Stimulated activated CD4-positive, alpha-beta T cell treated with anti-CD3 and anti-CD28 coated beads, Interleukin-1b, Interleukin-23, amount 100 ng/mL, for 1 hour (primary cell): ENCODE results near the gene SCFD1.
A peak's percentile ranks its signal among the peaks of the same experiment; 100 is the strongest.
"Not testable (repeated sequence)": the region's sequence is repeated elsewhere in the genome, so short reads cannot be mapped to it uniquely, and the experiment has no call there.

Source experiments
- DNase-seq, 2 donors: peaks; one replicate each; pipeline ENCODE4 v3.0.0-alpha.2; 2020; ENCODE audit warnings: low read depth in 2 of 2

The SCFD1 gene

GRCh38 chr14:30621940-30622830 is at the start of gene SCFD1:
Gene SCFD1, plus strand, starts transcription at chr14:30622319. Its CDS starts 20 bp downstream, at chr14:30622339.
- DNase-seq, result peak; percentile 73 to 86

DNA sequence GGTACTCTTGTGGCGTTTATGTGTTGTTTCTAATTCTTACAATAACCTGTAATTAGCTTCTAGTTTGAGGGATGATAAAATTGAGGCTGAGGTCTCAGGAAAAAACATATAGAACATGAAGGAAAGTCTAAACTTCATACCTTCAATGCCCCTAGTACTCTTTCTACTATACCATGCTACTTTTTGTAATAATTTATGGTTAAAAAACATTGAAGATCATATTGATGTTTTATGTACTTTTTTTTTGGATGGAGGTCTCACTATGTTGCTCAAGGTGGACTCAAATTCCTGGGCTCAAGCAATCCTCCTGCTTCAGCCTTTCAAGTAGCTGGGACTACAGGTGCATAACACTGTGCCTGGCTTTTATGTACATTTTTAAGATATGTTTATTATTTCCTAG is 49.3 kb upstream of the SCFD1 start:
- DNase-seq, result no peak

DNA sequence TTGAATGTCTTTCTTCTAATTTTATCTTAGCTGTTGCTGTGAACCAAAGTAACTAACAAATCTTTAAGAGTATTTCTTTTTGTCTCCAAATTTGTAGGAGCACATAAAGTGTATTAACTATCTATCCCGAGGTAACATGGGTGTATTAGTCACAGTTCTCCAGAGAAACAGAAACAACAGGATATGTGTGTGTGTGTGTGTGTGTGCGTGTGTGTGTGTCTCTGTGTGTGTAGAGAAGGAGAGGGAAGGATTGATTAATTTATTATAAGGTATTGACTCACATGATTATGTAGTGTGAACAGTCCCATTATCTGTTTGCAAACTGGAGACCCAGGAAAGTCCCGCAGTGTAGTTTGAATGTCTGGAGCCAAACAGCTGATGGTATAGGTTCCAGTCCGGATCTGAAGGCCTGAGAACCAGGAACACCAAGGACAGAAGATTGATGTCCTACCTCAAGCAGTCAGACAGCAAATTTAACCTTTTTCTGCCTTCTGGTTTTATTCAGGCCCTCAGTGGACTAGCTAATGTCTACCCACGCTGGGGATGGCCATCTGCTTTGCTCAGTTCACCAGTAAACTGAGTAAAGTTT is 48.8 kb upstream of the SCFD1 start:
- DNase-seq, result no peak

DNA sequence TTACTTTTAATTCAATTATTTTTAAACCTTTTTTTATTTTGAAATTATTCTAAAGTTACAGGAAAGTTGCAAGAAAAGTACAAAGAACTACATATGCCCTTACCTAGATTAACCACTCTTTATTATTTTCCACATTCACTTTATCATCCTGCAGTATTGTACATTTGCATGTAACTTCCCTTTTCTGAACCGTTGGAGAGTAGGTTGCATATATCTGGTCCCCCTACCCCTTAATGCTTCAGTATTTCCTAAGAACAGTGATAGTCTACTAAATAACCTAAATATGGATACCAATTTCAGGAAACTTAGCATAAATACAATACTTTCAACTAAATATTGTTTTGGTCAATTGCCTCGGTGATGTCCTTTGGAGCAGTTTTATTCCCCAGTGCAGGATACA is 48.2 kb upstream of the SCFD1 start:
- no peak for DNase-seq

GRCh38 chr14:30574777-30575176 is 47.3 kb upstream of the SCFD1 start:
- DNase-seq, result not testable (repeated sequence)

GRCh38 chr14:30576333-30576732 is 45.8 kb upstream of the SCFD1 start:
- not testable (repeated sequence) for DNase-seq

DNA sequence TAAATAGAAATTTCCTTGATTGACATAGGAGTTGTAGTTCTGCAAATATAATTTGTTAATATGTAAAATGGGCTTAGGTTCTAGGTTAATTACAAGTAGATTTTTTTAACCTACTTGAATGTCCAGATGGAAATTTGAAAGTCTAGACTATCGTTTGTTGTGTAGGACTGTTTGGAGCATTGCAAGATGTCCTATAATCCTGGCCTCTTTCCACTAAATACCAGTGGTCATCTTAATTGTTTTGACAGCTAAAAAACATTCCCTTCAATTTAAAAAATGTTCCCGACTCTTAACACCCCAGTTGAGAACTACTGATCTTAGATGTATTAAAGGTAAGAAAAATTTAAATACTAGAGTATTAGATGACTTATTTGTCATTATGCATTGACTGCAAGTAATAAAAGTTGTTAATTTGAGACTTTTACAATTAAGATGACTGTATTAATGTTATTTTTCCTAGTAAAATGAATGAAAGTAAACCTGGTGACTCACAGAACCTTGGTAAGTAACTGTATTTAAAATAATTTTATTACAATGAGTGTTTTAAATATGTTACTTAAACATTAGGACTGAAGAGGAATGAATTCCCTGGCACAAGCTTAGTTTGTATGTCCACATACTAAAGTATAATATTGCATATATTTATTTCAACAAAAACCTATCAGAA is 41.4 kb upstream of the SCFD1 start:
- no peak for DNase-seq

DNA sequence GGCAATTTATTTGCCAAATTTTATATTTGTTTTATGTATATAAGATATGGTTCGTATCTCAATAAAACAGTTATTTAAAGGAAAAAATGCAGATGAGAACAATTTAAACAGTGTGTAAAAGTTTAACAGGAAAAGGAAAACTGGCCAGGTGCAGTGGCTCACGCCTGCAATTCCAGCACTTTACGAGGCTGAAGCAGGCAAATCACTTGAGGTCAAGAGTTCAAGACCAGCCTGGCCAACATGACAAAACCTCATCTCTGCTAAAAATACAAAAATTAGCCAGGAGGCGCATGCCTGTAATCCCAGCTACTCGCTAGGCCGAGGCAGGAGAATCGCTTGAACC is 40.9 kb upstream of the SCFD1 start:
- DNase-seq, result no peak

- no peak for DNase-seq
Measured at GRCh38 chr14:30582376-30582775, 39.7 kb upstream of the SCFD1 start.

DNA sequence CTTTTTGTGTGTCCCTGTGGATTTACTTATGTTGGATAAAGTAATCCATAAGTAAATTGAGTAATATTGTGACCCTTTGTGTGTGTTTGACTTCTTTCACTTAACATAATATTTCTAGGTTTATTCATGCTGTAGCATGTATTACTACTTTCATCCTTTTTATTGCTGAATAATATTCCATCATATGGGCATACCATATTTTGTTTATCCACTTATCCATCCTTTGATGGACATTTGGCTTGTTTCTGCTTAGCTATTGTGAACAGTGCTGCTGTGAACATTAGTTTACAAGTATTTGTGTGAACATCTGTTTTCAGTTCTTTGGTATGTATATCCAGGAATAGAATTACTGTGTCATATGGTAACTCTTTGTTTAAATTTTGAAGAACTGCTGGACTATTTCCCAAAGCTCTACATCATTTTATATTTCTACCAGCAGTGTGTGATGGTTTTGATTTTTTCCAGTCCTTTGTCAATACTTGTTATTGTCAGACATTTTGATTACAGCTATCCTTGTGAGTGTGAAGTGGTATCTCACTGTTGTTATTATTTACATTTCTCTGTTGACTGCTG is 38.0 kb upstream of the SCFD1 start:
- no peak for DNase-seq

DNA sequence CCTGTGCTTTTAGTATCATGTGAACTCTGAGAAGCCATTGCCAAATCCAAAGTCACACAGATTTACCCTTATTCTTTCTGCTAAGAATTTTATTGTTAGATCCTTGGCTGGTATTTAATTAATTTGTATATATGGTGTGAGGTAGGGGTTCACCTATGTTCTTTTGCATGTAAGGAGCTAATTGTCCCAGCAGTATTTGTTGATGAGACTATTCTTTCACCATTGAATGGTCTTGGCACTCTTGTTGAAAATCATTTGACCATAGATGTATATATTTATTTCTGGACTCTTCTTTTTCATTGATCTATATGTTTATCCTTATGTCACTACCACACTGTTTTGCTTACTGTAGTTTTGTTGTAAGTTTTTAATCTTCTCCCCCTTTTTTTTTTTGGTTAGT is 36.9 kb upstream of the SCFD1 start:
- DNase-seq, result no peak

DNA sequence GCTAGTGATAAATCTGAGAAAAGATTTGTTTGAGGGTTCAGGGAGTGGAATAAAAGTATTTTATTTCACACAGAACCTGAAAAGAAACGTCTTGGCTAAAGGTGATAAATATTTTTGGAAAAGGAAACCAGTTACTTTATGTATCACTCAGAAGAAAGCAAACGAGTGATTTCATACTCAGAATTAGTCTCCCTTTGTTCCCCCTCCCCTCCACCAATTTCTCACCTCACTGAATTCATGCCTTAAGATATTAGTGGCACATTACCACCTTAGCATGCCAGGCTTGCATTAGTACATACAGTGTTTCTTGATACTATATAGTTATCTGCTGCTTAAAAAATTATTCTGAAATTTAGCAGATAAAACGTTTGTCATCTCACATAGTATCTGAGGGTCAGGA is 35.0 kb upstream of the SCFD1 start:
- DNase-seq, result no peak

DNA sequence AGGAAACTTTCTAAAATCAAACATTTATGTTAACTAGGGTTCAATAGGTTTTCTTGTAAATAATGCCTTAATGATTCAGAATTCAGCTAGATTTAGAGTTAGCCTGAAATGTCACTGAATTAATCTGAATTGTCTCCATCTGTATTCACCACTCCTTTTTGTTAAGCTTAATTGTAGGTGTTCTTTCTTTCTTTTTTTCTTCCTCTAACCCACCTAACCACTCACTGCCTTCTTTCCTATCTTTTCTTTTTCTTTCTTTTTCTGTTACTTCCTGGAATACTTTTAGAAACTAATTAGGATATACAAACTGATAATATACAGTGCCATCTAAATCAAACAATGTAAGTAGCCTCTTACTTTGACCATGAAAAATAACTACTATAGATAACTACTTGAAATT is 33.2 kb upstream of the SCFD1 start:
- DNase-seq, result no peak

DNA sequence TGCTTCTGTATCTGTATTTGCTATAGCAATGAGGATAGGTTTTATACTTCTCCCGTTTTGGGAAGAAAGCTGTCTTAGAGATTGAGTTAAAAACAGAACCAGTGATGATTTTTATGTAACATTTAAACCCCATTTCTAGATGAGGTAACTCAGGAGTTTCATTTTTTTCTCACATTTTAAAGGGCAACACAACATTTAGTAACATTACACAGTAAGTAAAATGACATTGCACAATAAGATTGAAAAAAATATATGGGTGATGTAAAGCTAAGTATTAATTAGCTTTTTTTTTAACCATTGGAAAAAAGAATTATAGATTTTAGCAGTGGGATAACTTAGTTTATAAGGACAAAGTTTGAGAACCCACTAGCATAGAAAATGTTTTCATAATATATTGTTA is 25.2 kb upstream of the SCFD1 start:
- DNase-seq, result no peak

DNA sequence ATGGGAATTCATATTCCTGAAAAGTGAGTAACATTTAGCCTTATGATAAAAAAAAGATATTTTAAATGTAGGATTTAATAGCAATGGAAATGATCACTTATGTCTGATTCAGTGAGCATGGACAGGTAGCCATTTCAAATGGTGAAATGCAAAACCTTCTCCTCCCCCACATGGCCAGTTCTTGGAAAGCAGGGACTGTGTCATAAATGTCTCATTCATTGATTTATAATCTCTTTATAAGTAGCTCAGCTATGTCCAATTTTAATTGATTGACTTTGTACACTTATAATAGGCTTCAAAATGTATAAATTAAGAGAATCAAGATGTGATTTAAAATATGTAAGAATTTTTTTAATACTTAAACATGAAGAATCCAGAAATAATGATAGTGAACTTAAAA is 24.6 kb upstream of the SCFD1 start:
- DNase-seq, result no peak

GRCh38 chr14:30600922-30601918 is 20.9 kb upstream of the SCFD1 start:
- DNase-seq, result no peak

GRCh38 chr14:30603402-30603801 is 18.7 kb upstream of the SCFD1 start:
- DNase-seq, result no peak

DNA sequence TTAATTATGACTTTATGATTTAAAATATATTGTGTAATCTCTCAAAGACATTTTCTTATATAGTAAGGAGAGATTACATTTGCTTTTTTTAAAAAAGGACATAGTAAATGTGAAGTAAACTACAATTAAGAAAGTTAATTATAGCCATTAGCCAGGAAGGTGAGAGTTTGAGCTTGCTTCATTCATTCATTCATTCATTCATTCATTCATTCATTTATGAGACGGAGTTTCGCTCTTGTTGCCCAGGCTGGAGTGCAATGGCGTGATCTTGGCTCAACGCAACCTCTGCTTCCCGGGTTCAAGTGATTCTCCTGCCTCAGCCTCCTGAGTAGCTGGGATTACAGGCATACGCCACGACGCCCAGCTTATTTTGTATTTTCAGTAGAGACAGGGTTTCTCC is 17.4 kb upstream of the SCFD1 start:
- DNase-seq, result not testable (repeated sequence)

- DNase-seq, result no peak
Measured at GRCh38 chr14:30607156-30607780, 14.9 kb upstream of the SCFD1 start.

GRCh38 chr14:30608533-30609006 is 13.5 kb upstream of the SCFD1 start:
- no peak for DNase-seq
